Omental fat pad (tissue), 4 donors: ENCODE measurements around the gene MRPS27. TPM values are rescaled to one million over a fixed set of nuclear protein-coding genes. Genes with fewer than 3 reads are reported as not detected.
A peak's percentile ranks its signal among the peaks of the same experiment; 100 is the strongest.

Source experiments
- ATAC-seq: fragments of 150-250 bp; one replicate; pipeline ENCODE4 v1.9.1; 2016; ENCODE audit warnings: mild to moderate bottlenecking, moderate library complexity; ENCODE audit not compliant: low FRiP score
- DNase-seq: peaks from one replicate; pipeline ENCODE4 v3.0.0-alpha.2; 2019; ENCODE audit warnings: low spot score
- CTCF ChIP-seq, 3 donors: fragments of 450-650 bp; IDR thresholded peaks; one replicate each; pipeline ENCODE4 v1.5.1; 2016 to 2017; ENCODE audit warnings: antibody characterized with exemption in 3 of 3, mild to moderate bottlenecking in 3 of 3, moderate library complexity in 2 of 3
- total RNA-seq, 4 donors: library from RNA; depleted of rRNA; stranded (reverse); fragments of >200 nt; gene quantifications; one replicate each; pipeline ENCODE4 v1.1.0, GENCODE V29; 2016

Gene MRPS27
- total RNA-seq, 4 donors from 2014 or later, result 45.4 to 53.9 (median 51.4) TPM

GRCh38 chr5:72221099-72221498 is 98.9 kb downstream of the MRPS27 start:
- ATAC-seq (no peak), DNase-seq (no peak)
- no peak for TF ChIP-seq CTCF (IDR thresholded peaks at IDR 0.05)

DNA sequence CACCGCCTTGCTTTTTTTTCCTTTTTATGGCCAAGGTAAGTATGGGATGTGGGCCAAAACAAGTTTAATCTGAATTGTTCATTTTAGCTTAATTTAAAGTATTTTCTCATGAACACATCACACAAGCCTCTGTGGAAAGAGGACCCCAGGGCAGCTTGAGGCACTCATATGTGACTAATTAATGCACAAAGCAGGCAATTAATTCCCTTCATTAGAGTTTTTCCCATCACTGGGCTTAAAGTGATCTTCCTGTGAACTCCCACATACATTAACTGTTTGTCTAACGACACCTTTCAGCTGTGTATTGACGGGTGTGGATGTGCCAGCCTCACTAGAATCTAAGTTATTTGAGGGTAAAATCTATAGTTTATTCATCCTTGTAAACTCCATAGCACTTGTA is 103.3 kb downstream of the MRPS27 start:
- ATAC-seq (no peak), DNase-seq (no peak)
- TF ChIP-seq CTCF (IDR thresholded peaks at IDR 0.05), result no peak

GRCh38 chr5:72214168-72214567 is 105.9 kb downstream of the MRPS27 start:
- ATAC-seq, result no peak
- no peak for TF ChIP-seq CTCF (IDR thresholded peaks at IDR 0.05)
- no peak for DNase-seq

DNA sequence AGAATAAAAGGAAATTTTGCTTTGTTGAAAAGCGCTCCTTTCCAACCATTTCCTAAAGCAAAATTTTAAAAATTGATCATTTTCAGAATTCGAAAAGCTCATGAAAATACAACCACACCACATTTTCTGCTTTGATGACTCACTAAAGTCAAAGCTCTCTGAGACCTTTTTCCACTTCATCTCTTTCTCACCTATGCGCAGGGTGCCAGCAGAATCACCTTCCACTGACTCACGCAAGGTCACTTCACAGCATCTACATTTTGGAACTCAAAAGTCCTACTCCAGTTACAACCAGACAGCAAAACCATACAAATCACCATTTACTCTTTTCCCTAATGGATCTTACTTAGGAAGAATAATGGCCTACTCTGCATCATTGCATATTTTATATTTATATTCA is 106.6 kb downstream of the MRPS27 start:
- no peak for TF ChIP-seq CTCF (IDR thresholded peaks at IDR 0.05)
- no peak for DNase-seq
- ATAC-seq, result no peak

DNA sequence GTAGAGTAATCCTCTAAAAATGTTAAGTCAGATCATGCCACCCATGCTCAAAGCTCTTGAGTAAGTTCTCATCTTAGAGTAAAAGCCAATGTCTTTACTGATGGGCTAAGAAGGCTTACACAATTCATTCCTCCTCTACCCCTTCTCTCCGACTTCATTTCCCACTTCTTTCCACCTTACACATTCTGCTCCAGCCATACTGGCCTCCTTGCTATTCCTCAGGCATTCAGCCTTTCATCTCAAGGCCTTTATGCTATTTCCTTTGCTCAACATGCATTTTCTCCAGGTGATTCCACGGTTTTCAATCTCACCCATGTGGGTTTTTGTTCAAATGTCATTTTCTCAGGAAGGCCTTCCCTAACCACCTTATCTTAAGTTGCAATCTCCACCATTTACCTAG is 107.9 kb downstream of the MRPS27 start:
- ATAC-seq, result no peak
- TF ChIP-seq CTCF (IDR thresholded peaks at IDR 0.05), result no peak
- DNase-seq, result no peak

- DNase-seq (no peak), ATAC-seq (peak; percentile 50)
- TF ChIP-seq CTCF (IDR thresholded peaks at IDR 0.05), result no peak
Measured at GRCh38 chr5:72210888-72211678, 109.0 kb downstream of the MRPS27 start.
